BLaER1 treated with 17β-estradiol and CSF1 and Interleukin-3, amounts not matched to agents 10 nM and 100 nM (cell line): ENCODE results near the gene ADM2.

Experiments used
- H3K27ac ChIP-seq, 11 experiments: shearing (Covaris generic); formaldehyde crosslinking; 2 replicates each; pipeline ENCODE4 v1.8.1; 2022
- H3K27me3 ChIP-seq, 11 experiments: shearing (Covaris generic); formaldehyde crosslinking; 2 replicates each; pipeline ENCODE4 v1.8.1; 2022
- H3K36me3 ChIP-seq, 11 experiments: shearing (Covaris generic); formaldehyde crosslinking; 2 replicates each; pipeline ENCODE4 v1.8.1; 2022
- H3K4me1 ChIP-seq, 10 experiments: shearing (Covaris generic); formaldehyde crosslinking; 2 replicates each; pipeline ENCODE4 v1.8.1; 2022
- H3K4me2 ChIP-seq, 11 experiments: shearing (Covaris generic); formaldehyde crosslinking; 2 replicates each; pipeline ENCODE4 v1.8.1; 2022
- H3K4me3 ChIP-seq, 10 experiments: shearing (Covaris generic); formaldehyde crosslinking; 2 replicates each; pipeline ENCODE4 v1.8.1; 2022
- H3K9ac ChIP-seq, 11 experiments: shearing (Covaris generic); formaldehyde crosslinking; 2 replicates each; pipeline ENCODE4 v1.8.1; 2022
- H3K9me3 ChIP-seq, 11 experiments: shearing (Covaris generic); formaldehyde crosslinking; replicated peaks in 1 of 11; 2 replicates each; pipeline ENCODE4 v1.8.1; 2022
- H4K20me1 ChIP-seq, 11 experiments: shearing (Covaris generic); formaldehyde crosslinking; 2 replicates each; pipeline ENCODE4 v1.8.1; 2022
- Cebpa-rat ChIP-seq, 11 experiments: shearing (Covaris generic); IDR thresholded peaks; 2 replicates each; pipeline ENCODE4 v1.8.1; 2022

The ADM2 gene

DNA sequence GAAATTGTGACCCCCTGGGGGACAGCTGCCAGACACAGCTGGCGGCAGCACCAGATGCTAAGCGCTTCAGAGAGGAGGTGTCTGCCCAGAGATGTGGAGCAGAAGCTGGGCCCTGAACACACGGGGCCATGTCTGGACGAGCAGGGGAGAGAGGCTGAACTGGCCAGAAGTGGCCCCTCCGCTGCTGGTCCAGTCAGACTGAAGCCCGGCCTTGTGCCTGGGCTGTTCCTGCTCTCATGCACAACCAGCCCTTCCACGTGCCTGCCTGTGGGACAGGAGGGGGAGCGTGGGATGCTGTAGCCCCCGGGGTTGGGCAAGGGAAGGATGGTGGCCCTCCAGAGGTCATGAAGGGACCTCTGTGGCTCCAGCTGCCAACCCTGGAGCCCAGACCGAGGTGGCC lies 1.8 kb downstream of the ADM2 start:
- Histone ChIP-seq H3K4me1 (peaks cover 38 to 85% (median 77%) of the 10 kb centered on the region in 10 experiments), H4K20me1 (peaks cover 0 to 36% (median 10%) of the 10 kb centered on the region in 11 experiments; a peak in 11 of 22 replicates), H3K27me3 (peaks cover 23 to 49% (median 35%) of the 10 kb centered on the region in 11 experiments), H3K9ac (peak overlapping the region in 6 of 11 experiments; percentile 1 to 87 (median 82); a peak in 7 of 22 replicates), H3K36me3 (no peaks in the 10 kb centered on the region), H3K4me2 (peak overlapping the region; percentile 85 to 99 (median 93)), H3K27ac (no peak overlapping the region), H3K4me3 (peak overlapping the region in 2 of 10 experiments; percentile 71 to 72; a peak in 3 of 20 replicates), H3K9me3 (no peaks in the 10 kb centered on the region; a peak in 3 of 22 replicates)
- TF ChIP-seq Cebpa-rat (IDR thresholded peaks at IDR 0.05): no peak

- Histone ChIP-seq H3K27me3 (peaks cover 23 to 48% (median 35%) of the 10 kb centered on the region in 11 experiments), H3K27ac (no peak overlapping the region), H3K36me3 (no peaks in the 10 kb centered on the region), H3K4me1 (peaks cover 38 to 82% (median 73%) of the 10 kb centered on the region in 10 experiments), H3K9me3 (no peaks in the 10 kb centered on the region; a peak in 3 of 22 replicates), H3K4me3 (no peak overlapping the region), H3K4me2 (peak overlapping the region; percentile 85 to 99 (median 93); a peak in 20 of 22 replicates), H3K9ac (peak overlapping the region in 4 of 11 experiments; percentile 1 to 87 (median 15); a peak in 3 of 22 replicates), H4K20me1 (peaks cover 0 to 36% (median 10%) of the 10 kb centered on the region in 11 experiments; a peak in 11 of 22 replicates)
- TF ChIP-seq Cebpa-rat (IDR thresholded peaks at IDR 0.05): no peak
These were observed 2.2 kb downstream of the ADM2 start for GRCh38 chr22:50483556-50483955.

DNA sequence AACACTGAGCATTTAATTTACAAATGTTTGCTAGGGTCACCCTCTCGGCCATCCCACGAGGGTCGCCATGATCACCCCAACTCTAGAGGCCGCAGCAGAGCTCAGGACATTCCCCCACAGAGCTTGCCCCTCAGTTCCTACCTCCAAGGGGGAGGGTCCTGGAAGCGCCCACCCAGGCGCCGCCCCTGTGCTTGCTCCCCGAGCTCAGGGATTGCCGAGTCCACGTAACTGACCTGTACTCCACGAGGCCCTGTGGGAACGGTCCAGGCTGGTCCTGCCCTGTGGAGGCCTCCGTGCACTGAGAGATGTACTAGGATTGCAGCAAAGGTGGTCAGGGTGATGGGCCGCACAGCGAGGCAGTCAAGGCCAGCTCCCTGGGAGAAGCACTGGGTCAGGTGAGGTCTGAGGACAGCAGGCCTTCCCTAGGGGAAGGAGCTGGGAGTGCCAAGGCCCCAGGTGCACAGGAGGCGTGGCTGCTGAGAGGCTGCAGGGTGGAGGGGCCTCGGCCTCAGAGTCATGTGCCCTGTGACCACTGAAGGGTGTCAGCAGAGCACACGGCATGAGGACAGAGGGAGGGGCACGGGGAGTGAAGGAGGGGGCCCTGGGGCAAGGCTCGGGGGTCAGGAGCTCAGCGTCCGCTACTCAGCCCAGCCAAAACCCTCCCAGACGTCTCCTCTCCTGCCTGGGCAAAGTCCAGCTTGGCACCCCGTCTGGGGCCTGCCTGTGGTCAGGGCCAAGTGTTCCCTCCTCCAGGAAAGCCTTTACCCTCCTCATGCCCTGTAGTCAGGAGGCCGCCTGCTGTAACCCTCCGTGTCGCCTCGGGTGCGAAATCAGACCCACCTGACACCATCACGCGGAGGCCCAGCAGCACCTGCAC lies 2.9 kb downstream of the ADM2 start:
- H3K4me2 ChIP-seq: peak overlapping the region; percentile 18 to 99 (median 93); a peak in 19 of 22 replicates
- H3K27me3 ChIP-seq: peaks cover 23 to 42% (median 35%) of the 10 kb centered on the region in 11 experiments
- H3K27ac ChIP-seq: no peak overlapping the region
- H3K4me3 ChIP-seq: no peak overlapping the region
- peak overlapping the region in 4 of 11 experiments; percentile 3 to 29 (median 15); a peak in 1 of 22 replicates for H3K9ac ChIP-seq
- TF ChIP-seq Cebpa-rat (IDR thresholded peaks at IDR 0.05): no peak
- H3K4me1 ChIP-seq: peaks cover 38 to 78% (median 68%) of the 10 kb centered on the region in 10 experiments
- peaks cover 0 to 36% (median 10%) of the 10 kb centered on the region in 11 experiments; a peak in 11 of 22 replicates for H4K20me1 ChIP-seq
- H3K36me3 ChIP-seq: no peaks in the 10 kb centered on the region
- no peaks in the 10 kb centered on the region; a peak in 3 of 22 replicates for H3K9me3 ChIP-seq

DNA sequence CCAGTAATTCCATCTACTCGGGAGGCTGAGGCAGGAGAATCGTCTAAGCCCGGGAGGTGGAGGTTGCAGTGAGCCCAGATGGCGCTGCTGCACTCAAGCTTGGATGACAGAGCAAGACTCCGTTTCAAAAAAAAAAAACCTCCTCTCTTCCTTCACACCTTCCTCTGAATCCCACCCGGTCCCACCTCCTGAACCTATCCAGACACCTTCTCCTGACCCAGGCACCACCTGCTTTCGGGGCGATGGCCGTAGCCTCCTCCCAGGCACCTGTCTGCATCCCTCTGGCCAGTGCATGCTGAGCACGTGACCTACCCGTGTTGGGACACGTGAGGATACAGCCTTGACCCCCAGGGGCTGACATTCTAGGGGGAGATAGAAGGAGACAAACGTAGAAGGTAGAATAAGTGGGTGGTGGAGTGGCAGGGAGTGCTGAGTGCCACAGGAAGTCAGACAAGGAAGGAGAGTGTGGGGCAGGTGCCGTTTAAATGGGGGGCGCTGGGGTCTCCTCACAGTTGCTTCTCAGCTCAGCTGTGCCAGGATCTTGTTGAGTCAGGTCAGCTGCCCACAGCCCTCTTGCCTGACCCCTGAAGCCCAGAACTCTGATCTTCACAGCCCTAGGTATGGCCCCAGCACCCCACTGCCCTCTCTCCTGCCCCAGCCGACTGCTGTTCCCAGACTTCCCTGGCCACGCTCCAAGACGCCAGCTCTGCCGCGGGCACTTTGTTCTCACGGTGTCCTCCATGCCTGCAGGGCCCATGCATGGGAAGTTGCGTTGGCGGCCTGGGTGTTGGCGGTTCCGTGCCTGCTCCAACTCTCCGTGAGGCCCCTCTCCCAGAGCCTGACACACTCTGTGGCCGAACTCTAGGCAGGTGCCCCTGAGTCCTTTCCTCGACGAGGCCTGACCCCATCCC lies 4.1 kb downstream of the ADM2 start:
- Histone ChIP-seq H3K36me3 (no peaks in the 10 kb centered on the region), H3K4me3 (no peak overlapping the region), H3K4me1 (peaks cover 38 to 85% (median 77%) of the 10 kb centered on the region in 10 experiments), H4K20me1 (peaks cover 0 to 36% (median 10%) of the 10 kb centered on the region in 11 experiments; a peak in 11 of 22 replicates), H3K9ac (no peak overlapping the region), H3K4me2 (peak overlapping the region in 7 of 11 experiments; percentile 7 to 93 (median 26); a peak in 4 of 22 replicates), H3K27me3 (peaks cover 16 to 29% (median 25%) of the 10 kb centered on the region in 11 experiments), H3K9me3 (no peaks in the 10 kb centered on the region; a peak in 3 of 22 replicates), H3K27ac (no peak overlapping the region)
- TF ChIP-seq Cebpa-rat (IDR thresholded peaks at IDR 0.05): no peak

- H3K9me3 ChIP-seq: no peaks in the 10 kb centered on the region
- peaks cover 45 to 87% (median 81%) of the 10 kb centered on the region in 10 experiments for H3K4me1 ChIP-seq
- H3K27ac ChIP-seq: peak within 1 kb of the TSS in 10 of 11 experiments; percentile 30 to 77 (median 60); a peak in 17 of 22 replicates
- no peaks in the 10 kb centered on the region for H3K36me3 ChIP-seq
- no peak for TF ChIP-seq Cebpa-rat (IDR thresholded peaks at IDR 0.05)
- peak within 1 kb of the TSS in 2 of 10 experiments; percentile 16 to 25; a peak in 1 of 20 replicates for H3K4me3 ChIP-seq
- H3K27me3 ChIP-seq: peaks cover 4 to 17% (median 12%) of the 10 kb centered on the region in 11 experiments; a peak in 21 of 22 replicates
- H3K4me2 ChIP-seq: peak within 1 kb of the TSS; percentile 67 to 90 (median 76)
- peak within 1 kb of the TSS; percentile 7 to 62 (median 47); a peak in 16 of 22 replicates for H3K9ac ChIP-seq
- H4K20me1 ChIP-seq: peaks cover 0 to 36% (median 10%) of the 10 kb centered on the region in 11 experiments; a peak in 11 of 22 replicates
These were observed 5.4 kb downstream of the ADM2 start, which contains the start of gene MIOX for GRCh38 chr22:50486561-50487289. MIOX (plus strand) TSS chr22:50486859; CDS start chr22:50486898, 39 bp downstream.

DNA sequence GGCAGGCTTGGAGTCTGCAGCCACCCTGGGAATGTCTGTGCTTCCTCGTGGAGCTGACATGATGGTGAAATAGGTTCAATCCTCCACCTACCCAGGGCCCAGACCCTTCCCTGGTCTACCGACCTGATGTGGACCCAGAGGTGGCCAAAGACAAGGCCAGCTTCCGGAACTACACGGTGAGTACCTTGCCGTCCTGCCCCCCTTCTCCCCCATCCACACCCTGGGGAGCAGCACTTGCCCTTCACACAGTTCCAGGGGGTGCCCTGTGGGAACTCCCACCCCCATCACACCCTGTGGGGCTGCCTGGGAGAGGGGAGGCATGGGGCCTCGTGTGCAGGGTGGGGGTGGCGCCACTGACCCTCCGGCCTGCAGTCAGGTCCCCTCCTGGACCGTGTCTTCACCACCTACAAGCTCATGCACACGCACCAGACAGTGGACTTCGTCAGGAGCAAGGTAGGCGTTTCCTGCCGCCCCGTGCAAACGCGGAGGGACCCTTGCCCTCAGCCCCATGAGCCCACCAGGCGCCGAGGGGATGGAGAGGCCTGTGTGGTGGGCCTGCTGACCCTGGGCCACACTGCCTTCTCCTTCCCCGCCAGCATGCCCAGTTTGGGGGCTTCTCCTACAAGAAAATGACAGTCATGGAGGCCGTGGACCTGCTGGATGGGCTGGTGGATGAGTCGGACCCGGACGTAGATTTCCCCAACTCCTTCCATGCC lies 6.1 kb downstream of the ADM2 start:
- H3K9me3 ChIP-seq: no peaks in the 10 kb centered on the region

More for the DNA sequence above, 6.1 kb downstream of the ADM2 start:
- H3K27ac ChIP-seq: peak overlapping the region in 10 of 11 experiments; percentile 30 to 77 (median 60); a peak in 17 of 22 replicates
- TF ChIP-seq Cebpa-rat (IDR thresholded peaks at IDR 0.05): no peak
- peak overlapping the region in 2 of 10 experiments; percentile 16 to 25; a peak in 1 of 20 replicates for H3K4me3 ChIP-seq
- peaks cover 38 to 83% (median 75%) of the 10 kb centered on the region in 10 experiments for H3K4me1 ChIP-seq
- H3K27me3 ChIP-seq: peaks cover 0 to 10% (median 5%) of the 10 kb centered on the region in 11 experiments; a peak in 14 of 22 replicates
- peaks cover 0 to 35% (median 10%) of the 10 kb centered on the region in 11 experiments; a peak in 11 of 22 replicates for H4K20me1 ChIP-seq
- H3K4me2 ChIP-seq: peak overlapping the region; percentile 67 to 90 (median 76)
- peak overlapping the region; percentile 7 to 62 (median 47); a peak in 15 of 22 replicates for H3K9ac ChIP-seq
- H3K36me3 ChIP-seq: no peaks in the 10 kb centered on the region
